EH (cell line): Measurements from ENCODE around the gene IFIH1.

ENCODE experiments used
- DNase-seq: peaks from one replicate; pipeline ENCODE4 v3.0.0-alpha.2; 2015; ENCODE audit warnings: low read depth

IFIH1 gene

GRCh38 chr2:162318328-162319180 lies at the start of gene IFIH1:
Gene IFIH1, minus strand, starts transcription at chr2:162318684. Its CDS starts 377 bp downstream, at chr2:162318307.
- peak; percentile 91 for DNase-seq

GRCh38 chr2:162365392-162365791 lies 46.9 kb upstream of the IFIH1 start:
- no peak for DNase-seq

- no peak for DNase-seq
Observed at GRCh38 chr2:162344617-162344950, 26.1 kb upstream of the IFIH1 start.

GRCh38 chr2:162343824-162344616 lies 25.5 kb upstream of the IFIH1 start, which contains the start of gene GCA:
Gene GCA, plus strand, starts transcription at chr2:162344132. Its CDS starts 117 bp downstream, at chr2:162344249.
- peak; percentile 93 for DNase-seq

GRCh38 chr2:162343492-162343823 lies 25.0 kb upstream of the IFIH1 start:
- no peak for DNase-seq

GRCh38 chr2:162342841-162343240 lies 24.4 kb upstream of the IFIH1 start:
- no peak for DNase-seq

- no peak for DNase-seq
Observed at GRCh38 chr2:162342321-162342720, 23.8 kb upstream of the IFIH1 start.

GRCh38 chr2:162340822-162341221 lies 22.3 kb upstream of the IFIH1 start:
- DNase-seq = no peak

GRCh38 chr2:162337868-162338267 lies 19.4 kb upstream of the IFIH1 start:
- no peak for DNase-seq

- peak; percentile 47 for DNase-seq
Observed at GRCh38 chr2:162333968-162334367, 15.5 kb upstream of the IFIH1 start.

GRCh38 chr2:162330881-162331280 lies 12.4 kb upstream of the IFIH1 start:
- DNase-seq = no peak

- no peak for DNase-seq
Observed at GRCh38 chr2:162328424-162329157, 10.1 kb upstream of the IFIH1 start.

- DNase-seq = no peak
Observed at GRCh38 chr2:162327806-162328205, 9.3 kb upstream of the IFIH1 start.

GRCh38 chr2:162327134-162327769 lies 8.8 kb upstream of the IFIH1 start:
- peak; percentile 15 for DNase-seq

GRCh38 chr2:162324953-162325352 lies 6.5 kb upstream of the IFIH1 start:
- DNase-seq = no peak

- no peak for DNase-seq
Observed at GRCh38 chr2:162320864-162321517, 2.5 kb upstream of the IFIH1 start.

GRCh38 chr2:162317861-162318327 lies 590 bp downstream of the IFIH1 start:
- DNase-seq = peak; percentile 25

GRCh38 chr2:162317058-162317742 lies 1.3 kb downstream of the IFIH1 start:
- no peak for DNase-seq

- DNase-seq = no peak
Observed at GRCh38 chr2:162316590-162316989, 1.9 kb downstream of the IFIH1 start.

- DNase-seq = no peak
Observed at GRCh38 chr2:162315938-162316337, 2.5 kb downstream of the IFIH1 start.

GRCh38 chr2:162312853-162313252 lies 5.6 kb downstream of the IFIH1 start:
- DNase-seq = no peak
